Central memory CD8-positive, alpha-beta T cell (primary cell): Measurements from ENCODE around the gene GALNT11.

Source experiments
- ATAC-seq: fragments of 150-1000 bp; cut with Tn5 transposase; replicated peaks from 2 replicates; pipeline ENCODE4 v1.10.0; 2022; ENCODE audit warnings: mild to moderate bottlenecking, moderate FRiP score, moderate number of reproducible peaks; ENCODE audit not compliant: poor library complexity, severe bottlenecking; ENCODE audit errors: extremely low read depth
- DNase-seq, 2 donors: peaks; one replicate each; pipeline ENCODE4 v3.0.0; 2021; ENCODE audit warnings: low spot score in 2 of 2
- H3K27ac Mint-ChIP-seq: one replicate; pipeline ENCODE4 v1.8.0; 2022; ENCODE audit warnings: low read depth, mild to moderate bottlenecking, moderate library complexity, mixed read lengths
- H3K27me3 Mint-ChIP-seq: one replicate; pipeline ENCODE4 v1.8.0; 2022; ENCODE audit warnings: mixed read lengths
- H3K36me3 Mint-ChIP-seq: one replicate; pipeline ENCODE4 v1.8.0; 2022; ENCODE audit warnings: mild to moderate bottlenecking, moderate library complexity, mixed read lengths; ENCODE audit not compliant: insufficient read depth
- H3K4me1 Mint-ChIP-seq: one replicate; pipeline ENCODE4 v1.8.0; 2022; ENCODE audit warnings: mixed read lengths
- H3K4me3 Mint-ChIP-seq: one replicate; pipeline ENCODE4 v1.8.0; 2022; ENCODE audit warnings: mild to moderate bottlenecking, moderate library complexity, mixed read lengths
- H3K9me3 Mint-ChIP-seq: one replicate; pipeline ENCODE4 v1.8.0; 2022; ENCODE audit warnings: mixed read lengths

Gene GALNT11

GRCh38 chr7:152115021-152115718, 89.7 kb downstream of the GALNT11 start:
- H3K27ac Mint-ChIP-seq: no peak overlapping the region

GRCh38 chr7:152117356-152117755, 91.9 kb downstream of the GALNT11 start:
- DNase-seq: no peak
- Mint-ChIP-seq H3K36me3 (peaks cover 53% of the 10 kb centered on the region), H3K4me3 (no peak overlapping the region), H3K4me1 (peaks cover 12% of the 10 kb centered on the region), H3K27ac (no peak overlapping the region), H3K27me3 (no peaks in the 10 kb centered on the region), H3K9me3 (no peaks in the 10 kb centered on the region)
- no peak for ATAC-seq

More at GRCh38 chr7:152115021-152115718, 89.7 kb downstream of the GALNT11 start:
- Mint-ChIP-seq H3K27me3 (no peaks in the 10 kb centered on the region), H3K36me3 (peaks cover 42% of the 10 kb centered on the region), H3K4me3 (no peak overlapping the region), H3K4me1 (peaks cover 5% of the 10 kb centered on the region), H3K9me3 (no peaks in the 10 kb centered on the region)
- no peak for DNase-seq
- ATAC-seq: no peak

- no peak overlapping the region for H3K27ac Mint-ChIP-seq
- H3K36me3 Mint-ChIP-seq: peaks cover 55% of the 10 kb centered on the region
- no peak overlapping the region for H3K4me3 Mint-ChIP-seq
- no peaks in the 10 kb centered on the region for H3K27me3 Mint-ChIP-seq
- ATAC-seq (no peak), DNase-seq (no peak)
- H3K4me1 Mint-ChIP-seq: peaks cover 12% of the 10 kb centered on the region
- peaks cover 12% of the 10 kb centered on the region for H3K9me3 Mint-ChIP-seq
Measured at GRCh38 chr7:152120210-152120609, 94.7 kb downstream of the GALNT11 start.

- H3K27me3 Mint-ChIP-seq: no peaks in the 10 kb centered on the region
- H3K36me3 Mint-ChIP-seq: peaks cover 56% of the 10 kb centered on the region
- no peak for DNase-seq
- ATAC-seq: no peak
- peaks cover 12% of the 10 kb centered on the region for H3K9me3 Mint-ChIP-seq
- H3K4me1 Mint-ChIP-seq: peaks cover 12% of the 10 kb centered on the region
- no peak overlapping the region for H3K4me3 Mint-ChIP-seq
- no peak overlapping the region for H3K27ac Mint-ChIP-seq
Measured at GRCh38 chr7:152120776-152121175, 95.3 kb downstream of the GALNT11 start.

GRCh38 chr7:152121432-152121831, 96.0 kb downstream of the GALNT11 start:
- ATAC-seq: no peak
- H3K27ac Mint-ChIP-seq: no peak overlapping the region
- no peaks in the 10 kb centered on the region for H3K27me3 Mint-ChIP-seq
- no peak for DNase-seq
- H3K4me3 Mint-ChIP-seq: no peak overlapping the region
- peaks cover 56% of the 10 kb centered on the region for H3K36me3 Mint-ChIP-seq
- H3K4me1 Mint-ChIP-seq: peaks cover 12% of the 10 kb centered on the region
- peaks cover 12% of the 10 kb centered on the region for H3K9me3 Mint-ChIP-seq

- peaks cover 12% of the 10 kb centered on the region for H3K4me1 Mint-ChIP-seq
- no peaks in the 10 kb centered on the region for H3K27me3 Mint-ChIP-seq
- DNase-seq: no peak
- H3K9me3 Mint-ChIP-seq: peaks cover 12% of the 10 kb centered on the region
- no peak for ATAC-seq
- no peak overlapping the region for H3K4me3 Mint-ChIP-seq
- peaks cover 52% of the 10 kb centered on the region for H3K36me3 Mint-ChIP-seq
- no peak overlapping the region for H3K27ac Mint-ChIP-seq
Measured at GRCh38 chr7:152122540-152122939, 97.1 kb downstream of the GALNT11 start.

GRCh38 chr7:152126741-152127140, 101.3 kb downstream of the GALNT11 start:
- peaks cover 8% of the 10 kb centered on the region for H3K4me1 Mint-ChIP-seq
- H3K27ac Mint-ChIP-seq: peak overlapping the region; percentile 45
- ATAC-seq (no peak), DNase-seq (no peak)
- H3K9me3 Mint-ChIP-seq: peaks cover 12% of the 10 kb centered on the region
- no peaks in the 10 kb centered on the region for H3K27me3 Mint-ChIP-seq
- H3K4me3 Mint-ChIP-seq: no peak overlapping the region
- H3K36me3 Mint-ChIP-seq: peaks cover 33% of the 10 kb centered on the region

GRCh38 chr7:152127229-152127628, 101.8 kb downstream of the GALNT11 start:
- peaks cover 12% of the 10 kb centered on the region for H3K9me3 Mint-ChIP-seq
- DNase-seq (no peak), ATAC-seq (no peak)
- no peak overlapping the region for H3K4me3 Mint-ChIP-seq
- H3K4me1 Mint-ChIP-seq: peaks cover 7% of the 10 kb centered on the region
- peaks cover 34% of the 10 kb centered on the region for H3K36me3 Mint-ChIP-seq
- no peaks in the 10 kb centered on the region for H3K27me3 Mint-ChIP-seq
- H3K27ac Mint-ChIP-seq: no peak overlapping the region

- H3K36me3 Mint-ChIP-seq: peaks cover 28% of the 10 kb centered on the region
Measured at GRCh38 chr7:152128252-152128651, 102.8 kb downstream of the GALNT11 start.

GRCh38 chr7:152128741-152129461, 103.4 kb downstream of the GALNT11 start:
- ATAC-seq: no peak
- no peak for DNase-seq
- no peak overlapping the region for H3K4me3 Mint-ChIP-seq
- H3K36me3 Mint-ChIP-seq: peaks cover 30% of the 10 kb centered on the region
- H3K27ac Mint-ChIP-seq: peak overlapping the region; percentile 76
- peaks cover 11% of the 10 kb centered on the region for H3K9me3 Mint-ChIP-seq
- H3K4me1 Mint-ChIP-seq: peaks cover 7% of the 10 kb centered on the region
- no peaks in the 10 kb centered on the region for H3K27me3 Mint-ChIP-seq

More at GRCh38 chr7:152128252-152128651, 102.8 kb downstream of the GALNT11 start:
- Mint-ChIP-seq H3K4me1 (peaks cover 7% of the 10 kb centered on the region), H3K9me3 (peaks cover 12% of the 10 kb centered on the region), H3K4me3 (no peak overlapping the region), H3K27me3 (no peaks in the 10 kb centered on the region), H3K27ac (peak overlapping the region; percentile 76)
- DNase-seq (no peak), ATAC-seq (no peak)

- no peak overlapping the region for H3K4me3 Mint-ChIP-seq
- peaks cover 4% of the 10 kb centered on the region for H3K9me3 Mint-ChIP-seq
- DNase-seq: no peak
- H3K27ac Mint-ChIP-seq: no peak overlapping the region
- ATAC-seq: no peak
- H3K27me3 Mint-ChIP-seq: no peaks in the 10 kb centered on the region
- peaks cover 7% of the 10 kb centered on the region for H3K4me1 Mint-ChIP-seq
- H3K36me3 Mint-ChIP-seq: peaks cover 25% of the 10 kb centered on the region
Measured at GRCh38 chr7:152129682-152130081, 104.2 kb downstream of the GALNT11 start.

GRCh38 chr7:152130658-152131590, 105.5 kb downstream of the GALNT11 start:
- Mint-ChIP-seq H3K9me3 (no peaks in the 10 kb centered on the region), H3K4me1 (peaks cover 7% of the 10 kb centered on the region), H3K4me3 (no peak overlapping the region), H3K27ac (peak overlapping the region; percentile 29), H3K36me3 (peaks cover 19% of the 10 kb centered on the region), H3K27me3 (no peaks in the 10 kb centered on the region)
- ATAC-seq: no peak
- DNase-seq: no peak
